VCaP (cell line): Measurements from ENCODE around the gene THAP5.

Experiments
- H3K27ac ChIP-seq: fragments of 450-650 bp; 2 replicates; pipeline ENCODE4 v1.5.1; 2017
- CTCF ChIP-seq: fragments of 450-650 bp; conservative IDR thresholded peaks from 2 replicates; pipeline ENCODE4 v1.5.1; 2017; ENCODE audit warnings: mild to moderate bottlenecking, moderate library complexity

THAP5 gene

GRCh38 chr7:108526768-108527017 lies 42.8 kb downstream of the THAP5 start:
- no peak for TF ChIP-seq CTCF
- peak overlapping the region; percentile 86 for H3K27ac ChIP-seq

- no peak for TF ChIP-seq CTCF
- H3K27ac ChIP-seq: peak within 1 kb of the TSS; percentile 86
These were observed 43.3 kb downstream of the THAP5 start, which contains the start of gene PNPLA8 for GRCh38 chr7:108525985-108526767. Gene PNPLA8 (minus strand): TSS chr7:108526135. CDS start chr7:108515491, 10,644 bp downstream.

- peak overlapping the region; percentile 86 for H3K27ac ChIP-seq
These were observed 44.0 kb downstream of the THAP5 start for GRCh38 chr7:108525327-108525984.

GRCh38 chr7:108522780-108523179 lies 46.7 kb downstream of the THAP5 start:
- TF ChIP-seq CTCF: no peak
- no peak overlapping the region for H3K27ac ChIP-seq

More at GRCh38 chr7:108525327-108525984, 44.0 kb downstream of the THAP5 start:
- no peak for TF ChIP-seq CTCF

GRCh38 chr7:108517951-108518350 lies 51.6 kb downstream of the THAP5 start:
- no peak for TF ChIP-seq CTCF
- H3K27ac ChIP-seq: no peak overlapping the region

GRCh38 chr7:108515630-108516029 lies 53.9 kb downstream of the THAP5 start:
- no peak overlapping the region for H3K27ac ChIP-seq
- TF ChIP-seq CTCF: no peak

GRCh38 chr7:108515013-108515412 lies 54.5 kb downstream of the THAP5 start:
- TF ChIP-seq CTCF: no peak
- H3K27ac ChIP-seq: no peak overlapping the region
